Activated CD4-positive, alpha-beta T cell treated with anti-CD3 and anti-CD28 coated beads, Interleukin-10, Interleukin-2, amounts not matched to agents 100 ng/mL and 50 ng/mL, durations not matched to agents 16 hours and 8 hours (primary cell): ENCODE measurements around the gene ZNF92.
"Not testable (repeated sequence)": the region's sequence is repeated elsewhere in the genome, so short reads cannot be mapped to it uniquely, and the experiment has no call there.

Experiments used
- DNase-seq: peaks from one replicate; pipeline ENCODE4 v3.0.0-alpha.2; 2020

Gene ZNF92

GRCh38 chr7:65373608-65374351 lies at the start of gene ZNF92:
ZNF92 (plus strand) TSS chr7:65373855; CDS start chr7:65373998, 143 bp downstream.
- DNase-seq, result peak; percentile 98

GRCh38 chr7:65325793-65326432 lies 47.7 kb upstream of the ZNF92 start:
- no peak for DNase-seq

GRCh38 chr7:65338346-65338745 lies 35.3 kb upstream of the ZNF92 start:
- no peak for DNase-seq

GRCh38 chr7:65339257-65339656 lies 34.4 kb upstream of the ZNF92 start:
- DNase-seq, result no peak

- DNase-seq, result no peak
These were observed 30.7 kb upstream of the ZNF92 start for GRCh38 chr7:65342723-65343629.

GRCh38 chr7:65344541-65344940 lies 29.1 kb upstream of the ZNF92 start:
- not testable (repeated sequence) for DNase-seq

GRCh38 chr7:65354263-65354662 lies 19.4 kb upstream of the ZNF92 start:
- DNase-seq, result no peak

- no peak for DNase-seq
These were observed 3.8 kb upstream of the ZNF92 start for GRCh38 chr7:65369843-65370242.

- DNase-seq, result no peak
These were observed 2.2 kb upstream of the ZNF92 start for GRCh38 chr7:65371468-65371867.

GRCh38 chr7:65379318-65379717 lies 5.7 kb downstream of the ZNF92 start:
- DNase-seq, result no peak

GRCh38 chr7:65381742-65382141 lies 8.1 kb downstream of the ZNF92 start:
- no peak for DNase-seq

GRCh38 chr7:65382452-65382851 lies 8.8 kb downstream of the ZNF92 start:
- no peak for DNase-seq

GRCh38 chr7:65387891-65388290 lies 14.2 kb downstream of the ZNF92 start:
- no peak for DNase-seq

- peak; percentile 7 for DNase-seq
These were observed 16.9 kb downstream of the ZNF92 start for GRCh38 chr7:65390588-65390987.

- no peak for DNase-seq
These were observed 24.1 kb downstream of the ZNF92 start for GRCh38 chr7:65397730-65398142.

GRCh38 chr7:65398671-65399070 lies 25.0 kb downstream of the ZNF92 start:
- not testable (repeated sequence) for DNase-seq

GRCh38 chr7:65399101-65399500 lies 25.4 kb downstream of the ZNF92 start:
- DNase-seq, result not testable (repeated sequence)

- no peak for DNase-seq
These were observed 30.4 kb downstream of the ZNF92 start for GRCh38 chr7:65404020-65404419.

GRCh38 chr7:65406706-65407105 lies 33.1 kb downstream of the ZNF92 start:
- not testable (repeated sequence) for DNase-seq

- no peak for DNase-seq
These were observed 35.7 kb downstream of the ZNF92 start for GRCh38 chr7:65409363-65409762.

GRCh38 chr7:65411249-65411648 lies 37.6 kb downstream of the ZNF92 start:
- no peak for DNase-seq

GRCh38 chr7:65422670-65423069 lies 49.0 kb downstream of the ZNF92 start:
- no peak for DNase-seq

GRCh38 chr7:65423286-65423685 lies 49.6 kb downstream of the ZNF92 start:
- DNase-seq, result not testable (repeated sequence)
